K562 (cell line): ENCODE data around the gene ARMC7. TPM values are rescaled to one million over a fixed set of nuclear protein-coding genes. Genes with fewer than 3 reads are reported as not detected.

Source experiments
- ATF1 ChIP-seq, 2 experiments: fragments of 450-650 bp in 1 of 2; IDR thresholded peaks; 2 replicates each; pipeline ENCODE4 v1.6.1; 2016; ENCODE audit warnings: missing compliant biosample characterization in 1 of 2, missing genetic modification characterization in 1 of 2
- CXXC5 ChIP-seq: fragments of 250-450 bp; sonication (Bioruptor Pico); IDR thresholded peaks from 2 replicates; pipeline ENCODE4 v1.8.0; 2022; ENCODE audit warnings: inconsistent platforms, mild to moderate bottlenecking, moderate library complexity
- MYNN ChIP-seq, 2 experiments: sonication (generic); formaldehyde crosslinking in 1 of 2; IDR thresholded peaks; 2 replicates each; pipeline versions ENCODE4 v1.5.0 to v1.6.1; 2016 to 2020; ENCODE audit warnings: antibody characterized with exemption in 1 of 2, missing genetic modification reagents in 1 of 2
- RAD21 ChIP-seq, 2 experiments: fragments of 250-450 bp in 1 of 2; fragments of 450-650 bp in 1 of 2; sonication (Bioruptor Pico) in 1 of 2; formaldehyde crosslinking in 1 of 2; IDR thresholded peaks in 1 of 2; conservative IDR thresholded peaks in 1 of 2; 2 replicates each; pipeline versions ENCODE4 v1.4.0 to v1.8.0; 2020 to 2022; ENCODE audit warnings: mild to moderate bottlenecking in 2 of 2, moderate library complexity in 1 of 2
- SIN3A ChIP-seq, 2 experiments: fragments of 150-350 bp in 1 of 2; IDR thresholded peaks; 2 replicates each; pipeline ENCODE4 v1.6.1; 2011 to 2016; ENCODE audit warnings: borderline replicate concordance in 2 of 2, low read depth in 2 of 2, low read length in 2 of 2, mild to moderate bottlenecking in 2 of 2, moderate library complexity in 2 of 2; ENCODE audit not compliant: control insufficient read depth in 1 of 2
- SNRNP70 ChIP-seq: fragments of 200-400 bp; formaldehyde crosslinking; optimal IDR thresholded peaks from 2 replicates; pipeline ENCODE3; 2017; ENCODE audit warnings: low read depth, low read length
- TBP ChIP-seq: optimal IDR thresholded peaks from 2 replicates; pipeline ENCODE3; 2011; ENCODE audit warnings: low read depth, low read length, improper control_type of control experiment
- polyA plus RNA-seq, 8 experiments: library from polyadenylated mRNA; depleted of rRNA in 4 of 8; stranded (reverse) in 5 of 8; unstranded in 3 of 8; fragments of >200 nt; fragmentation: Nextera tagmentation in 2 of 8; fragmentation: Illumina TruSeq in 1 of 8; extraction: Ambion mirVana in 2 of 8; extraction: Trizol in 1 of 8; gene quantifications; 2 replicates each; pipeline versions ENCODE4 v1.2.1 to v1.2.3, GENCODE V29; 2011 to 2014; ENCODE audit warnings: inconsistent platforms in 1 of 8, missing spikeins in 1 of 8
- total RNA-seq, 7 experiments: library from RNA; depleted of rRNA in 6 of 7; stranded (reverse); fragments of >200 nt in 6 of 7; fragmentation: Illumina TruSeq in 2 of 7; extraction: Trizol in 2 of 7; gene quantifications; 2 replicates each; pipeline versions ENCODE4 v1.2.1 to v1.2.3, GENCODE V29; 2011 to 2021; ENCODE audit warnings: low replicate concordance in 1 of 7
- TF ChIP-seq, protein P1 (sequence below), 2 experiments: fragments of 450-650 bp; formaldehyde crosslinking in 1 of 2; IDR thresholded peaks; 2 replicates each; pipeline versions ENCODE4 v1.4.0 to v1.6.1; 2014 to 2020; ENCODE audit warnings: mild to moderate bottlenecking in 2 of 2, borderline replicate concordance in 1 of 2, low read depth in 1 of 2
- TF ChIP-seq, protein P2 (sequence below): sonication (generic); formaldehyde crosslinking; IDR thresholded peaks from 2 replicates; pipeline ENCODE4 v1.8.1; 2022; ENCODE audit warnings: missing genetic modification reagents
- TF ChIP-seq, protein P3 (sequence below): sonication (generic); formaldehyde crosslinking; IDR thresholded peaks from 2 replicates; pipeline ENCODE4 v1.8.1; 2023; ENCODE audit warnings: mild to moderate bottlenecking, missing genetic modification reagents

The ARMC7 gene
- total and polyA plus RNA-seq, 9 of the 15 experiments (the other 6 are each of a cell fraction or from before 2014, with no cell fraction given), result 1.4 to 15.2 (median 5.9) TPM

DNA sequence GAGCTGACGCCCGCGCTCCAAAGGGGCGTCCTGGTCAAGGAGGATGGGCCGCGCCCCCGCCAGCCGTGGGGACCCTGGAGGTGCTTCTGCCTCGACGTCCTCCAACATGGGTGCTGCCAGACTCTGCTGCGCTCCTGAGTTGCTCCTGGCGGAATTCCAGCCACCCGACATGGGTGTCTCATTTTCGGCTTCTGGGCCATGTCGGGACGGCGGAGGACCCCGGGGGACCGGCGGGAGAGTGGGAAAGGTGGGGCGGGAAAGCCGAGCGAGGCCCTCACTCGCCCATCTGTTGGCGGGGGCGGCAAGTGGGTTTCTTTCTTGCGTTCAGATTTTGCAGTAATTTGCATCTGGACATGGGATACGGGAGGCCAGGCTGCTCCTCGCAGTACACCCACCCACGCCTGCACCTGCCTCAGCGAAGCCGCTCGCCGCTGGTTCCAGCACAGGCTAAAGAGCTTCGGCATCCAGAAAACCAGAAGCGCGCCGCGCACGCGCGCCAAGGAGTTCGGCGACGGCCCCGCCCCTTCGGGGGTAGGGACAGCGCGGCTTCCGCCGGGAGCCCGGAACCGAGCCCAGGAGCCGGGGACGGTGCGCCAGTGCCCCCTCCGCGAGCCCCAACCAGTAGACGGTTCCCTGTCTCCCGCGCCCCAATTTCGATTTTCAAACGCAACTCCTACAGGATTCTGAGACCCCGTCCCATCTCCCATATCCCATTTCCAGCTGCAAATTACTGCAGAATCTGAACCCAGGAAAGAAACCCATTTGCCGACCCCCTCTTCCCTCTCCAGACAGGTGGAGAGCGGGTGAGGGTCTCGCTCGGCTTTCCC lies at the start of gene ARMC7 (continued):
- TF ChIP-seq, protein P1, sequence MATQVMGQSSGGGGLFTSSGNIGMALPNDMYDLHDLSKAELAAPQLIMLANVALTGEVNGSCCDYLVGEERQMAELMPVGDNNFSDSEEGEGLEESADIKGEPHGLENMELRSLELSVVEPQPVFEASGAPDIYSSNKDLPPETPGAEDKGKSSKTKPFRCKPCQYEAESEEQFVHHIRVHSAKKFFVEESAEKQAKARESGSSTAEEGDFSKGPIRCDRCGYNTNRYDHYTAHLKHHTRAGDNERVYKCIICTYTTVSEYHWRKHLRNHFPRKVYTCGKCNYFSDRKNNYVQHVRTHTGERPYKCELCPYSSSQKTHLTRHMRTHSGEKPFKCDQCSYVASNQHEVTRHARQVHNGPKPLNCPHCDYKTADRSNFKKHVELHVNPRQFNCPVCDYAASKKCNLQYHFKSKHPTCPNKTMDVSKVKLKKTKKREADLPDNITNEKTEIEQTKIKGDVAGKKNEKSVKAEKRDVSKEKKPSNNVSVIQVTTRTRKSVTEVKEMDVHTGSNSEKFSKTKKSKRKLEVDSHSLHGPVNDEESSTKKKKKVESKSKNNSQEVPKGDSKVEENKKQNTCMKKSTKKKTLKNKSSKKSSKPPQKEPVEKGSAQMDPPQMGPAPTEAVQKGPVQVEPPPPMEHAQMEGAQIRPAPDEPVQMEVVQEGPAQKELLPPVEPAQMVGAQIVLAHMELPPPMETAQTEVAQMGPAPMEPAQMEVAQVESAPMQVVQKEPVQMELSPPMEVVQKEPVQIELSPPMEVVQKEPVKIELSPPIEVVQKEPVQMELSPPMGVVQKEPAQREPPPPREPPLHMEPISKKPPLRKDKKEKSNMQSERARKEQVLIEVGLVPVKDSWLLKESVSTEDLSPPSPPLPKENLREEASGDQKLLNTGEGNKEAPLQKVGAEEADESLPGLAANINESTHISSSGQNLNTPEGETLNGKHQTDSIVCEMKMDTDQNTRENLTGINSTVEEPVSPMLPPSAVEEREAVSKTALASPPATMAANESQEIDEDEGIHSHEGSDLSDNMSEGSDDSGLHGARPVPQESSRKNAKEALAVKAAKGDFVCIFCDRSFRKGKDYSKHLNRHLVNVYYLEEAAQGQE (IDR thresholded peaks at IDR 0.05; ENCODE audit: borderline replicate concordance), result peak; percentile 60
- TF ChIP-seq, protein P1 (CRISPR knock-in tag; IDR thresholded peaks at IDR 0.05; ENCODE audit: low read depth), result peak; percentile 24; the same call in 1 of the 2 replicates
- no peak for TF ChIP-seq SNRNP70
- TF ChIP-seq SIN3A (IDR thresholded peaks at IDR 0.05; ENCODE audit: borderline replicate concordance in 2 of 2, control insufficient read depth in 1 of 2, low read depth in 2 of 2, low read length in 2 of 2), result peak in 1 of 2 experiments; percentile 38; a peak in 1 of 4 replicates
- peak in 1 of 2 experiments; percentile 44; a peak in 3 of 4 replicates for TF ChIP-seq RAD21 (CRISPR knock-in tag; conservative IDR thresholded peaks at IDR 0.05 in 1 of 2, IDR thresholded peaks at IDR 0.05 in 1 of 2)
- TF ChIP-seq MYNN (IDR thresholded peaks at IDR 0.05), result no peak
- no peak for TF ChIP-seq MYNN (CRISPR knock-in tag; IDR thresholded peaks at IDR 0.05)
- peak; percentile 59 for TF ChIP-seq CXXC5
- TF ChIP-seq, protein P2, sequence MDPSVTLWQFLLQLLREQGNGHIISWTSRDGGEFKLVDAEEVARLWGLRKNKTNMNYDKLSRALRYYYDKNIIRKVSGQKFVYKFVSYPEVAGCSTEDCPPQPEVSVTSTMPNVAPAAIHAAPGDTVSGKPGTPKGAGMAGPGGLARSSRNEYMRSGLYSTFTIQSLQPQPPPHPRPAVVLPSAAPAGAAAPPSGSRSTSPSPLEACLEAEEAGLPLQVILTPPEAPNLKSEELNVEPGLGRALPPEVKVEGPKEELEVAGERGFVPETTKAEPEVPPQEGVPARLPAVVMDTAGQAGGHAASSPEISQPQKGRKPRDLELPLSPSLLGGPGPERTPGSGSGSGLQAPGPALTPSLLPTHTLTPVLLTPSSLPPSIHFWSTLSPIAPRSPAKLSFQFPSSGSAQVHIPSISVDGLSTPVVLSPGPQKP (CRISPR knock-in tag), result no peak
- TF ChIP-seq, protein P3, sequence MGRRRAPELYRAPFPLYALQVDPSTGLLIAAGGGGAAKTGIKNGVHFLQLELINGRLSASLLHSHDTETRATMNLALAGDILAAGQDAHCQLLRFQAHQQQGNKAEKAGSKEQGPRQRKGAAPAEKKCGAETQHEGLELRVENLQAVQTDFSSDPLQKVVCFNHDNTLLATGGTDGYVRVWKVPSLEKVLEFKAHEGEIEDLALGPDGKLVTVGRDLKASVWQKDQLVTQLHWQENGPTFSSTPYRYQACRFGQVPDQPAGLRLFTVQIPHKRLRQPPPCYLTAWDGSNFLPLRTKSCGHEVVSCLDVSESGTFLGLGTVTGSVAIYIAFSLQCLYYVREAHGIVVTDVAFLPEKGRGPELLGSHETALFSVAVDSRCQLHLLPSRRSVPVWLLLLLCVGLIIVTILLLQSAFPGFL, result no peak
- peak; percentile 83 for TF ChIP-seq TBP
- no peak for TF ChIP-seq ATF1 (CRISPR knock-in tag; IDR thresholded peaks at IDR 0.05)
- 0 out of 2 replicates have a peak, but pooled peaks have one; percentile 16 for TF ChIP-seq ATF1 (tag; IDR thresholded peaks at IDR 0.05)
